HepG2 (cell line): ENCODE measurements around the gene ZNF222. TPM values are rescaled to one million over a fixed set of nuclear protein-coding genes. Genes with fewer than 3 reads are reported as not detected.
A peak's percentile ranks its signal among the peaks of the same experiment; 100 is the strongest.

Experiments used
- BATF2 ChIP-seq: sonication (generic); formaldehyde crosslinking; IDR thresholded peaks from 2 replicates; pipeline ENCODE4 v1.8.0; 2022; ENCODE audit warnings: mild to moderate bottlenecking, missing genetic modification reagents, moderate library complexity
- CENPBD1 ChIP-seq: sonication (generic); formaldehyde crosslinking; IDR thresholded peaks from 2 replicates; pipeline ENCODE4 v1.8.0; 2022; ENCODE audit warnings: missing genetic modification reagents, low read depth, mild to moderate bottlenecking, borderline replicate concordance
- CENPX ChIP-seq: sonication (generic); formaldehyde crosslinking; IDR thresholded peaks from 2 replicates; pipeline ENCODE4 v1.9.0; 2021; ENCODE audit warnings: mild to moderate bottlenecking, missing genetic modification reagents, moderate library complexity
- ETS1 ChIP-seq: sonication (generic); formaldehyde crosslinking; IDR thresholded peaks from 2 replicates; pipeline ENCODE4 v1.4.0; 2020; ENCODE audit warnings: missing genetic modification reagents
- FOSL2 ChIP-seq: sonication (generic); formaldehyde crosslinking; IDR thresholded peaks from 2 replicates; pipeline ENCODE4 v1.4.0; 2020; ENCODE audit warnings: missing genetic modification reagents
- GATAD1 ChIP-seq: IDR thresholded peaks from 2 replicates; pipeline ENCODE4 v1.6.1; 2016; ENCODE audit warnings: missing genetic modification reagents, missing compliant biosample characterization
- KAT2B ChIP-seq: fragments of 150-350 bp; IDR thresholded peaks from 2 replicates; pipeline ENCODE4 v1.6.1; 2014; ENCODE audit warnings: low read depth, low read length, borderline replicate concordance
- NFKB2 ChIP-seq: sonication (generic); formaldehyde crosslinking; IDR thresholded peaks from 2 replicates; pipeline ENCODE4 v1.4.0; 2020; ENCODE audit warnings: missing genetic modification reagents, borderline replicate concordance
- POLR2A ChIP-seq, 2 experiments: IDR thresholded peaks; 2 replicates each; pipeline ENCODE4 v1.6.1; 2011; ENCODE audit warnings: low read depth in 2 of 2, low read length in 2 of 2, mild to moderate bottlenecking in 1 of 2, moderate library complexity in 1 of 2; ENCODE audit not compliant: insufficient read depth in 1 of 2
- RARA ChIP-seq: IDR thresholded peaks from 2 replicates; pipeline ENCODE4 v1.6.1; 2016; ENCODE audit warnings: missing genetic modification reagents, missing compliant biosample characterization
- SRF ChIP-seq: IDR thresholded peaks from 2 replicates; pipeline ENCODE4 v1.6.1; 2011; ENCODE audit warnings: mild to moderate bottlenecking, low read depth, low read length, moderate library complexity
- SRSF1 ChIP-seq: fragments of 200-400 bp; formaldehyde crosslinking; optimal IDR thresholded peaks from 2 replicates; pipeline ENCODE3; 2017; ENCODE audit warnings: mild to moderate bottlenecking, low read depth, low read length, moderate library complexity
- SUZ12 ChIP-seq: fragments of 150-350 bp; IDR thresholded peaks from 2 replicates; pipeline ENCODE4 v1.6.1; 2014; ENCODE audit warnings: low read depth, low read length
- TAF15 ChIP-seq: fragments of 200-400 bp; formaldehyde crosslinking; IDR thresholded peaks from one replicate; pipeline ENCODE4 v1.6.1; 2018; ENCODE audit warnings: mild to moderate bottlenecking, low read depth, low read length; ENCODE audit not compliant: poor library complexity, severe bottlenecking
- TBP ChIP-seq: sonication (generic); formaldehyde crosslinking; IDR thresholded peaks from 2 replicates; pipeline ENCODE4 v1.5.0; 2020; ENCODE audit warnings: missing genetic modification reagents
- ZC3H13 ChIP-seq: sonication (generic); formaldehyde crosslinking; IDR thresholded peaks from 2 replicates; pipeline ENCODE4 v1.8.1; 2023; ENCODE audit warnings: mild to moderate bottlenecking, missing genetic modification reagents, moderate library complexity
- ZEB1 ChIP-seq: IDR thresholded peaks from 2 replicates; pipeline ENCODE4 v1.6.1; 2012; ENCODE audit warnings: mild to moderate bottlenecking, low read depth, inconsistent platforms; ENCODE audit not compliant: insufficient replicate concordance
- ZFP36 ChIP-seq: fragments of 150-350 bp; IDR thresholded peaks from 2 replicates; pipeline ENCODE4 v1.6.1; 2018; ENCODE audit warnings: borderline replicate concordance, low read length, low read depth; ENCODE audit not compliant: partially characterized antibody
- ZKSCAN5 ChIP-seq: sonication (generic); formaldehyde crosslinking; IDR thresholded peaks from 2 replicates; pipeline ENCODE4 v1.5.1; 2020; ENCODE audit warnings: mild to moderate bottlenecking, missing genetic modification reagents
- ZNF317 ChIP-seq: sonication (generic); formaldehyde crosslinking; IDR thresholded peaks from 2 replicates; pipeline ENCODE4 v1.5.0; 2020; ENCODE audit warnings: mild to moderate bottlenecking, missing genetic modification reagents
- ZNF558 ChIP-seq: sonication (generic); formaldehyde crosslinking; IDR thresholded peaks from 2 replicates; pipeline ENCODE4 v1.9.0; 2022; ENCODE audit warnings: mild to moderate bottlenecking, missing genetic modification reagents, borderline replicate concordance
- ZNF646 ChIP-seq: sonication (generic); formaldehyde crosslinking; IDR thresholded peaks from 2 replicates; pipeline ENCODE4 v1.9.0; 2021; ENCODE audit warnings: mild to moderate bottlenecking, missing genetic modification reagents
- ZSCAN21 ChIP-seq: sonication (generic); formaldehyde crosslinking; IDR thresholded peaks from 2 replicates; pipeline ENCODE4 v1.8.0; 2022; ENCODE audit warnings: mild to moderate bottlenecking, missing genetic modification reagents, moderate library complexity, borderline replicate concordance
- polyA plus RNA-seq, 8 experiments: library from polyadenylated mRNA; depleted of rRNA in 3 of 8; stranded (reverse) in 7 of 8; unstranded in 1 of 8; fragments of >200 nt; fragmentation: Illumina TruSeq in 4 of 8; extraction: Trizol in 4 of 8; gene quantifications; 2 replicates each; pipeline versions ENCODE4 v1.2.1 to v1.2.3, GENCODE V29; 2011 to 2016; ENCODE audit warnings: low read depth in 4 of 8, missing spikeins in 1 of 8, mixed read lengths in 1 of 8; ENCODE audit not compliant: insufficient read depth in 1 of 8
- total RNA-seq, 5 experiments: library from RNA; depleted of rRNA; stranded (reverse); fragments of >200 nt; fragmentation: Illumina TruSeq; extraction: Trizol; gene quantifications; 2 replicates each; pipeline ENCODE4 v1.2.3, GENCODE V29; 2016; ENCODE audit warnings: low read depth in 1 of 5

The ZNF222 gene
- total and polyA plus RNA-seq, 2 of the 13 experiments (the other 11 are each of a cell fraction or from before 2014, with no cell fraction given), result 2.2 to 6.2 TPM

GRCh38 chr19:44071824-44072542, 46.8 kb downstream of the ZNF222 start, which contains the start of gene ZNF284 (continued):
- no peak for TF ChIP-seq ZNF317 (CRISPR knock-in tag)
- no peak for TF ChIP-seq RARA (CRISPR knock-in tag)
- TF ChIP-seq POLR2A (IDR thresholded peaks at IDR 0.05; ENCODE audit: insufficient read depth in 1 of 2, low read depth in 2 of 2, low read length in 2 of 2), result peak; percentile 47 to 80; a peak in 3 of 4 replicates
- TF ChIP-seq ZSCAN21 (CRISPR knock-in tag), result no peak
- no peak for TF ChIP-seq ZC3H13 (CRISPR knock-in tag)
- no peak for TF ChIP-seq CENPX
- no peak for TF ChIP-seq SRF
- no peak for TF ChIP-seq BATF2 (CRISPR knock-in tag)
- TF ChIP-seq GATAD1, result peak; percentile 83
- no peak for TF ChIP-seq TAF15
- no peak for TF ChIP-seq ZNF646 (CRISPR knock-in tag)
- TF ChIP-seq FOSL2 (CRISPR knock-in tag), result peak; percentile 25; the same call in 1 of the 2 replicates
- TF ChIP-seq SUZ12, result peak; percentile 65
- no peak for TF ChIP-seq CENPBD1 (CRISPR knock-in tag)
- TF ChIP-seq ZNF558 (CRISPR knock-in tag), result no peak
- TF ChIP-seq ZEB1, result no peak
- no peak for TF ChIP-seq ZKSCAN5 (CRISPR knock-in tag)
- TF ChIP-seq NFKB2 (CRISPR knock-in tag), result peak; percentile 34; the same call in 1 of the 2 replicates
- no peak for TF ChIP-seq ZFP36
- TF ChIP-seq SRSF1, result no peak
- no peak for TF ChIP-seq KAT2B
- no peak for TF ChIP-seq ETS1
- TF ChIP-seq TBP (CRISPR knock-in tag), result no peak
